GM12872 (cell line): ENCODE data around the gene FAM222A.

Experiments
- CTCF ChIP-seq: IDR thresholded peaks from 3 replicates; pipeline ENCODE4 v1.5.1; 2011; ENCODE audit warnings: low read depth, mild to moderate bottlenecking, low read length, moderate library complexity; ENCODE audit not compliant: insufficient read depth

The FAM222A gene

DNA sequence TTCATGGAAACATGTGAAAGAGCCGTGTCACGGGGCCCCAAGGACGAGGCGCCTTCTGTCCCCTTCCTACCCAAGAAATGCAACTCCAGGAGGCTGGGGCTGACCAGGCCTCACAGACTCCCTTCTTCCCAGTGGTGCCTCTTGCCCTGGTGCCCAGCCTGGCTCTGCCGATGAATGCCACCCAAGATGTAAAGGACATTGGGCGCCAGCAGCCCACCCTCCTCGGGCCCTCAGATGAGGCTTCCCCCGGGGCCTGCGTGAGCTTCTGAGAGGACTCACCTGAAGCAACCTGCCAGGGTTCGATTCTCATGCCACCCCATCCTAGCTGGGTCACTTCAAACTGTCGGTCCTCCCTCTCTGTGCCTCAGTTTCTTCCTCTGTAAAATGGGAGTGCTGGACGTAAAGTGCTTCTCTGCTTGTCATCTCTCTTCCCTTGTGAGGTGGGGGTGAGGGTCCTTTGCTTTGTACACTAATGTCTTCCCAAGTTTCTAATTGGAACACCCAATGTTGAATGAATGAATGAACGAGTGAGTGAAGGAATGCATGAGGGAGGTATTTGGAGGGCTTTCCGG is 10.8 kb downstream of the FAM222A start:
- TF ChIP-seq CTCF: no peak

DNA sequence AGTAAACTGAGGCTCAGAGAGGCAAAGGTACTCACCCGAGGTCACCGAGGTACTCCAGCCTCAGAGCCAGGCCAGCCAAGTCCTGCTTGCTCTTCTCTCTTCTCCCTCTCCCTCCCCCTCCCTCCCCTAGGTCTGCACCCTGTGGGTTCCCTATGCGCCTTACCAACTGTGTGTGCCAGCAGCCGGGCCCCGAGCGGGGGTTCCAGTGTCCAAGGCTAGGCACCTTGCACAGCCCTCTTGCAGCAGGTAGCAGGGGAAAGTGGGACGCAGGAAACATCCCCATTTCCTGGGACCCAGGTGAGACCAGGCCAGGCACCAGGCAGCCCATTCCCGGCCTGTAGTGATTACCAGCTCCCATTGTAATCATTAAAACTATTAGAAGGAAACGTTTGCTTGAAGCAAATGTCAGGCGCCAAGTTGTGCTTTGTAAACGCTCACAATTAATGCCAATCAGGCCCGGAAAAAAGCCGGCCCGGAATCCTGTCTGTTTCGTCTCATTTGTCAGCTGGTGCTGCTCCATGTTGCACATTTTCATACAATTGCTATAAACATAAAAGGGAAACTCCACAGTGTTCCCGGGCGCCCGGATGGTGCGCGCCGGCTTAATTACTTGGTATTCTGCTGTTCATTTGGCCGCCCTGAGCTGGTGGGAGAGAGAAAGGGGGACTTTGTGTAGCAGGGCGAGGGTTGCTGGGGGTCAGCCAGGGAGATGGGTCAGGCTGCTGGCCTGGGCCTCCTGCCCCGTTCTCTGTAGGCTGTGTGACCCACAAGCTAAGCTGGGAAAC is 11.9 kb downstream of the FAM222A start:
- TF ChIP-seq CTCF: no peak

- no peak for TF ChIP-seq CTCF
Measured at GRCh38 chr12:109726106-109726497, 12.5 kb downstream of the FAM222A start.

- TF ChIP-seq CTCF: no peak
Measured at GRCh38 chr12:109726511-109727038, 12.9 kb downstream of the FAM222A start.

- no peak for TF ChIP-seq CTCF
Measured at GRCh38 chr12:109727039-109727723, 13.6 kb downstream of the FAM222A start.

- no peak for TF ChIP-seq CTCF
Measured at GRCh38 chr12:109727746-109728726, 14.4 kb downstream of the FAM222A start.

DNA sequence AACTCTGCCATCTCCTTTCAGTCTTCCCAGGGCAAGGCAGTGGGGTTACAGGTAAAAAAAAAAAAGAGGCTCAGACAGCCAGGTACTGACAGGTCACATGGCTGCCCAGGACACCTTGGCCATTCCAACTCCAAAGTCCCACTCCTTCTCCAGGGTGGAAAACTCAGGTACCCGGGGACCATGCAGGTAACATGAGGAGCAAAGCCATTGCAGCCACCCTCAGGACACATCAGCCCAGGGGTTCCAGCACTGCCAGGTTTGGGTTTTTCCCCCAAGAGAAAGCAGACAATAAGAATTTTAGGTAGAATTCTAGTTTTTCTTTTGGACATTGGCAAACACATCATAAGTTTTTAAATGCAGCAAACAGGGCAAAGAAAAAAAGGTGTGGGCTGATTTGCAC is 15.3 kb downstream of the FAM222A start:
- no peak for TF ChIP-seq CTCF
